ENCODE results near the gene MAPK11.
"Not testable (repeated sequence)": the region's sequence is repeated elsewhere in the genome, so short reads cannot be mapped to it uniquely, and the experiment has no call there.

GRCh38 chr22:50273781-50274180 is 3.6 kb upstream of the MAPK11 start:
- not testable (repeated sequence) for TF ChIP-seq CTCF (IDR thresholded peaks at IDR 0.05); EZH2 (IDR thresholded peaks at IDR 0.05; ENCODE audit: borderline replicate concordance, insufficient read depth, low read depth, low read length, poor library complexity, severe bottlenecking)

Measured in B cell (primary cell).